Brain microvascular endothelial cell (primary cell): ENCODE data around the gene ZNF146.
A peak's percentile ranks its signal among the peaks of the same experiment; 100 is the strongest.
"Not testable (repeated sequence)": the region's sequence is repeated elsewhere in the genome, so short reads cannot be mapped to it uniquely, and the experiment has no call there.

Source experiments
- DNase-seq: peaks from one replicate; pipeline ENCODE4 v3.0.0-alpha.2; 2020
- H3K27ac ChIP-seq: fragments of 250-450 bp; sonication (Bioruptor Pico); 2 replicates; pipeline ENCODE4 v1.5.1; 2020; ENCODE audit warnings: mild to moderate bottlenecking, moderate library complexity
- H3K27me3 ChIP-seq: fragments of 250-450 bp; sonication (Bioruptor Pico); replicated peaks from 2 replicates; pipeline ENCODE4 v1.5.1; 2020; ENCODE audit warnings: mild to moderate bottlenecking
- H3K36me3 ChIP-seq: fragments of 250-450 bp; sonication (Bioruptor Pico); replicated peaks from 2 replicates; pipeline ENCODE4 v1.5.1; 2020; ENCODE audit warnings: mild to moderate bottlenecking
- H3K4me3 ChIP-seq: 2 replicates; pipeline ENCODE4 v1.5.1; 2011; ENCODE audit warnings: low read depth, mild to moderate bottlenecking, control low read depth, low read length, moderate library complexity
- CTCF ChIP-seq: IDR thresholded peaks from 2 replicates; pipeline ENCODE4 v1.5.1; 2011; ENCODE audit warnings: low read depth, mild to moderate bottlenecking, moderate library complexity, low read length, control low read depth, inconsistent platforms; ENCODE audit errors: missing control alignments
- in situ Hi-C: cut with HindIII; loops from 2 replicates; pipeline ENCODE4 v1.10.0; 2017; ENCODE audit warnings: low sequenced_read_pairs, low pct_ligation_motif_present

ZNF146 gene

GRCh38 chr19:36183245-36183628, 31.7 kb upstream of the ZNF146 start:
- Histone ChIP-seq H3K27me3 (no peaks in the 10 kb centered on the region), H3K27ac (peak overlapping the region; percentile 82), H3K36me3 (no peaks in the 10 kb centered on the region), H3K4me3 (no peak overlapping the region)
- TF ChIP-seq CTCF: no peak
- in situ Hi-C loops: no loop called here
- peak; percentile 83 for DNase-seq

- H3K36me3 ChIP-seq, H3K4me3 ChIP-seq, H3K27me3 ChIP-seq, DNase-seq, H3K27ac ChIP-seq, in situ Hi-C loops: not testable (repeated sequence)
Observed at GRCh38 chr19:36186722-36187121, 28.2 kb upstream of the ZNF146 start.

- in situ Hi-C loops: no loop called here
- H3K36me3 ChIP-seq: peaks cover 9% of the 10 kb centered on the region
- TF ChIP-seq CTCF: no peak
- no peak overlapping the region for H3K27ac ChIP-seq
- no peak for DNase-seq
- no peaks in the 10 kb centered on the region for H3K27me3 ChIP-seq
- no peak overlapping the region for H3K4me3 ChIP-seq
Observed at GRCh38 chr19:36196249-36196648, 18.7 kb upstream of the ZNF146 start.

- Histone ChIP-seq H3K27ac (no peak overlapping the region), H3K27me3 (no peaks in the 10 kb centered on the region), H3K36me3 (peaks cover 9% of the 10 kb centered on the region), H3K4me3 (no peak overlapping the region)
- in situ Hi-C loops: no loop called here
- no peak for DNase-seq
- TF ChIP-seq CTCF: no peak
Observed at GRCh38 chr19:36198119-36198518, 16.8 kb upstream of the ZNF146 start.

GRCh38 chr19:36201684-36202083, 13.2 kb upstream of the ZNF146 start:
- Histone ChIP-seq H3K4me3 (no peak overlapping the region), H3K27me3 (no peaks in the 10 kb centered on the region), H3K27ac (no peak overlapping the region), H3K36me3 (no peaks in the 10 kb centered on the region)
- in situ Hi-C loops: no loop called here
- DNase-seq: no peak
- no peak for TF ChIP-seq CTCF

- in situ Hi-C loops: no loop called here
- Histone ChIP-seq H3K27me3 (no peaks in the 10 kb centered on the region), H3K36me3 (no peaks in the 10 kb centered on the region), H3K27ac (no peak overlapping the region), H3K4me3 (no peak overlapping the region)
- no peak for TF ChIP-seq CTCF
- no peak for DNase-seq
Observed at GRCh38 chr19:36203293-36203692, 11.6 kb upstream of the ZNF146 start.
